Glutamatergic neuron (in vitro differentiated cells): ENCODE results near the gene SPEN. TPM values are rescaled to one million over a fixed set of nuclear protein-coding genes. Genes with fewer than 3 reads are reported as not detected.
"Not testable (repeated sequence)": the region's sequence is repeated elsewhere in the genome, so short reads cannot be mapped to it uniquely, and the experiment has no call there.

Experiments used
- DNase-seq: peaks from one replicate; pipeline ENCODE4 v3.0.0; 2022
- H3K27ac Mint-ChIP-seq: one replicate; pipeline ENCODE4 v1.8.0; 2020; ENCODE audit warnings: mild to moderate bottlenecking, mixed read lengths, inconsistent platforms; ENCODE audit not compliant: unreplicated experiment
- H3K27me3 Mint-ChIP-seq: one replicate; pipeline ENCODE4 v1.8.0; 2020; ENCODE audit warnings: mild to moderate bottlenecking, moderate library complexity, mixed read lengths, inconsistent platforms; ENCODE audit not compliant: unreplicated experiment
- H3K36me3 Mint-ChIP-seq: one replicate; pipeline ENCODE4 v1.8.0; 2020; ENCODE audit warnings: mild to moderate bottlenecking, mixed read lengths, inconsistent platforms; ENCODE audit not compliant: unreplicated experiment
- H3K4me1 Mint-ChIP-seq: one replicate; pipeline ENCODE4 v1.8.0; 2020; ENCODE audit warnings: mild to moderate bottlenecking, low read depth, mixed read lengths, inconsistent platforms; ENCODE audit not compliant: unreplicated experiment
- H3K4me3 Mint-ChIP-seq: one replicate; pipeline ENCODE4 v1.8.0; 2020; ENCODE audit warnings: mild to moderate bottlenecking, mixed read lengths, inconsistent platforms; ENCODE audit not compliant: unreplicated experiment
- H3K9me3 Mint-ChIP-seq: one replicate; pipeline ENCODE4 v1.8.0; 2020; ENCODE audit warnings: mild to moderate bottlenecking, moderate library complexity, mixed read lengths, inconsistent platforms; ENCODE audit not compliant: unreplicated experiment
- total RNA-seq: library from RNA; stranded (reverse); fragmentation: NEBNext Ultra II Directional; extraction: Animal tissue kit (Norgen Biotek cat#: 25700); gene quantifications from one replicate; pipeline ENCODE4 v1.2.1, GENCODE V29; 2021; ENCODE audit not compliant: unreplicated experiment
- TF ChIP-seq, protein P1 (sequence below): fragments of 200-600 bp; sonication (generic); IDR thresholded peaks from one replicate; pipeline ENCODE4 v1.5.0; 2021; ENCODE audit not compliant: partially characterized antibody, unreplicated experiment

SPEN gene
- total RNA-seq, 1 donor from 2014 or later = 52.4 TPM

DNA sequence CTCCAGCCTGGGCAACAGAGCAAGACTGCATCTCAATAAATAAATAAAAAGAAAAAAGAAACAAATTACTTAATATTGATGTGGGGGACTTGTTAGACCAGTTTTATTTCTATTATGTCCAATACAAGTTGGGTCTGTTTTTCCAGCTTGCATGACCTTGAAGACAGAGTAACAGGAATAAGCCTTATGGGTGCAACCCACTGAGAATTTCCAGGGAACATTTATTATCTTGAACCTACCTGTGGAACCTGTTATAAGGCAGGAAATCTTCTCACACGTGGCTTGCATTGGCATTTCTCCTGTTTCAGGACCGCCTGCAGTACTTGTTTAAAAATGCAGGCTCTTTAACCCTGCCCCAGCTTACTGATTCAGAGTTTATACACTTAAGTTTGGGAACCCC, 64.4 kb downstream of the SPEN start:
- no peaks in the 10 kb centered on the region for H3K36me3 Mint-ChIP-seq
- no peak overlapping the region for H3K4me3 Mint-ChIP-seq

DNA sequence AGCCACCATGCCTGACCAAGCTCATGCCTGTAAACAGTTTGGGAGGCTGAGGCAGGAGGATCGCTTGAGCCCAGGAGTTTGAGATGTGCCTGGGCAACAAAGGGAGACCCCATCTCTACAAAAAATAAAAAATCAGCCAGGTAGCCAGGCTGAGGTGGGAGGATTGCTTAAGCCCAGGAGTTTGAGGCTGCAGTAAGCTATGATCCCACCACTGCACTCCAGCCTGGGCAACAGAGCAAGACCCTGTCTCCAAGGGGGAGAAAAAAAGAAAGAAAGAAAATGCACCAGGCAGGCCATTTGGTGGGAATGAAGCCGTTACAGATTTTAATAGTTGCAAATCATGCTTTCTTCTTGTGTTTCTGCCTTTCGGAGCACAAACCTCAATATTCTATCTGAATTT, 66.1 kb downstream of the SPEN start:
- not testable (repeated sequence) for H3K4me1 Mint-ChIP-seq, DNase-seq, H3K36me3 Mint-ChIP-seq, H3K27me3 Mint-ChIP-seq, H3K27ac Mint-ChIP-seq, H3K9me3 Mint-ChIP-seq, H3K4me3 Mint-ChIP-seq

More for the DNA sequence above, 64.4 kb downstream of the SPEN start:
- no peak overlapping the region for H3K27ac Mint-ChIP-seq
- TF ChIP-seq, protein P1, sequence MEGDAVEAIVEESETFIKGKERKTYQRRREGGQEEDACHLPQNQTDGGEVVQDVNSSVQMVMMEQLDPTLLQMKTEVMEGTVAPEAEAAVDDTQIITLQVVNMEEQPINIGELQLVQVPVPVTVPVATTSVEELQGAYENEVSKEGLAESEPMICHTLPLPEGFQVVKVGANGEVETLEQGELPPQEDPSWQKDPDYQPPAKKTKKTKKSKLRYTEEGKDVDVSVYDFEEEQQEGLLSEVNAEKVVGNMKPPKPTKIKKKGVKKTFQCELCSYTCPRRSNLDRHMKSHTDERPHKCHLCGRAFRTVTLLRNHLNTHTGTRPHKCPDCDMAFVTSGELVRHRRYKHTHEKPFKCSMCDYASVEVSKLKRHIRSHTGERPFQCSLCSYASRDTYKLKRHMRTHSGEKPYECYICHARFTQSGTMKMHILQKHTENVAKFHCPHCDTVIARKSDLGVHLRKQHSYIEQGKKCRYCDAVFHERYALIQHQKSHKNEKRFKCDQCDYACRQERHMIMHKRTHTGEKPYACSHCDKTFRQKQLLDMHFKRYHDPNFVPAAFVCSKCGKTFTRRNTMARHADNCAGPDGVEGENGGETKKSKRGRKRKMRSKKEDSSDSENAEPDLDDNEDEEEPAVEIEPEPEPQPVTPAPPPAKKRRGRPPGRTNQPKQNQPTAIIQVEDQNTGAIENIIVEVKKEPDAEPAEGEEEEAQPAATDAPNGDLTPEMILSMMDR = no peak
- no peaks in the 10 kb centered on the region for H3K4me1 Mint-ChIP-seq
- peaks cover 2% of the 10 kb centered on the region for H3K27me3 Mint-ChIP-seq
- no peaks in the 10 kb centered on the region for H3K9me3 Mint-ChIP-seq
- no peak for DNase-seq

DNA sequence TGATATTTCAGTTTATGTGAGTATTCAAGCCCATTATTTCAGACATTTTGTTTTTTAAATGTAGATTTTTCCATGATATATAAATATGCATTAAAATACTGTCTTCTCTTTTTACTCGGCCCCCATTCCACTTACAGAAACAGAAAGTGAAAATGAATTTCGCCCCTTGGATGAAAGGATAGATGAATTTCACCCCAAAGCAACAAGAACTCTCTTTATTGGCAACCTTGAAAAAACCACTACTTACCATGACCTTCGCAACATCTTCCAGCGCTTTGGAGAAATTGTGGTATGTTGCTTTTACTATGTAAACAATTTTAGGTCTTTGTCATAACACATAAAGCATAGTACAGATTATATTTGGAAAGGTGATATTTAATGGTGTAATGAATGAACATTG, 68.5 kb downstream of the SPEN start:
- peaks cover 2% of the 10 kb centered on the region for H3K27me3 Mint-ChIP-seq
- no peak overlapping the region for H3K4me3 Mint-ChIP-seq
- H3K27ac Mint-ChIP-seq = no peak overlapping the region
- H3K4me1 Mint-ChIP-seq = no peaks in the 10 kb centered on the region
- DNase-seq = no peak
- H3K9me3 Mint-ChIP-seq = no peaks in the 10 kb centered on the region
- TF ChIP-seq, protein P1 = no peak
- no peaks in the 10 kb centered on the region for H3K36me3 Mint-ChIP-seq

DNA sequence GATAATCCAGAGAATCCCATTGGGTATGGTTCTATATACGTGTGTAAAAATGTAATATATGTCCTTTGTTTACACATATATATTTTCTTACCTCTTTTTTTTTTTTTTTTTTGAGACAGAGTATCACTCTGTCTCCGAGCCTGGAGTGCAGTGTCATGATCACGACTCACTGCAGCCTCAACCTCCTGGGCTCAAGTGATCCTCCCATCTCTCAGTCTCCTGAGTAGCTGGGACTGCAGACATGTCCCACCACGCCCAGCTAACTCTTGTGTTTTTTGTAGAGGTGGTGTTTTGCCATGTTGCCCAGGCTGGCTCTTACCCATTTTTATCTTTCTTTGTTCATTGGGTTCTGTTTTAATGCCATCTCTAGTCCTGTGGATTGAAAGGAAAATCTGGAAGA, 68.9 kb downstream of the SPEN start:
- H3K4me1 Mint-ChIP-seq = no peaks in the 10 kb centered on the region
- DNase-seq = no peak
- no peaks in the 10 kb centered on the region for H3K36me3 Mint-ChIP-seq
- peaks cover 2% of the 10 kb centered on the region for H3K27me3 Mint-ChIP-seq
- H3K4me3 Mint-ChIP-seq = no peak overlapping the region
- H3K27ac Mint-ChIP-seq = no peak overlapping the region
- TF ChIP-seq, protein P1 = no peak
- no peaks in the 10 kb centered on the region for H3K9me3 Mint-ChIP-seq

DNA sequence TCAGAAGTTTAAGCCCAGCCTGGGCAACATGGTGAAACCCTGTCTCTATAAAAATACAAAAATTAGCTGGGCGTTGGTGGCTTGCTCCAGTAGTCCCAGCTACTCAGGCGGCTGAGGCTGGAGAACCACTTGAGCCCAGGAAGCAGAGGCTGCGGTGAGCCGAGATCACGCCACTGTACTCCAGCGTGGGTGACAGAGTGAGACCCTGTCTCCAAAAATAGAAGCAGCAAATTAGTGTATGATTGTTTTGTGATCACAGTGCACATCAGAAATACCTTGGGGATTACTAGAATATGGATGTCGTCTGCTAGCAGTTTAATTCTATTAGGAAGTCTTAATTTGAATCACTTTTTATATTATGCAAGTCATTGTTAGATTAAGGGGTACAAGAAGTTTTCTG, 69.4 kb downstream of the SPEN start:
- H3K27me3 Mint-ChIP-seq = peaks cover 2% of the 10 kb centered on the region
- no peak overlapping the region for H3K4me3 Mint-ChIP-seq
- no peaks in the 10 kb centered on the region for H3K9me3 Mint-ChIP-seq
- no peak overlapping the region for H3K27ac Mint-ChIP-seq
- TF ChIP-seq, protein P1 = no peak
- no peaks in the 10 kb centered on the region for H3K4me1 Mint-ChIP-seq
- H3K36me3 Mint-ChIP-seq = no peaks in the 10 kb centered on the region
- DNase-seq = no peak
